MM.1S (cell line): ENCODE measurements around the gene NR6A1.

Experiments used
- DNase-seq: peaks from one replicate; pipeline ENCODE4 v3.0.0-alpha.2; 2015
- H2AFZ ChIP-seq: fragments of 300-600 bp; sonication (generic); 2 replicates; pipeline ENCODE4 v1.6.0; 2016; ENCODE audit warnings: antibody characterized with exemption, low read length
- H3F3A ChIP-seq: fragments of 300-600 bp; sonication (generic); 2 replicates; pipeline ENCODE4 v1.6.1; 2016; ENCODE audit warnings: mild to moderate bottlenecking, antibody characterized with exemption, low read length, moderate library complexity, mixed read lengths; ENCODE audit not compliant: insufficient read depth
- H3K27ac ChIP-seq: fragments of 300-600 bp; sonication (generic); 2 replicates; pipeline ENCODE4 v1.5.1; 2016; ENCODE audit warnings: mild to moderate bottlenecking, low read length
- H3K27me3 ChIP-seq: fragments of 300-600 bp; sonication (generic); replicated peaks from 2 replicates; pipeline ENCODE4 v1.6.0; 2016; ENCODE audit warnings: low read length; ENCODE audit not compliant: insufficient read depth
- H3K36me3 ChIP-seq: fragments of 300-600 bp; sonication (generic); replicated peaks from 2 replicates; pipeline ENCODE4 v1.6.1; 2016; ENCODE audit warnings: mild to moderate bottlenecking, low read length, mixed read lengths; ENCODE audit not compliant: insufficient read depth
- H3K4me1 ChIP-seq: fragments of 300-600 bp; sonication (generic); 2 replicates; pipeline ENCODE4 v1.6.1; 2016; ENCODE audit warnings: low read length, mixed read lengths
- H3K4me2 ChIP-seq: fragments of 300-600 bp; sonication (generic); 2 replicates; pipeline ENCODE4 v1.6.0; 2016; ENCODE audit warnings: low read depth, low read length
- H3K4me3 ChIP-seq: fragments of 300-600 bp; sonication (generic); 2 replicates; pipeline ENCODE4 v1.5.1; 2016; ENCODE audit warnings: low read length, mixed read lengths
- H3K79me2 ChIP-seq: fragments of 300-600 bp; sonication (generic); 2 replicates; pipeline ENCODE4 v1.6.1; 2016; ENCODE audit warnings: mixed run types, low read length, mixed read lengths
- H3K9ac ChIP-seq: fragments of 300-600 bp; sonication (generic); 2 replicates; pipeline ENCODE4 v1.6.1; 2016; ENCODE audit warnings: low read length, mixed read lengths
- H3K9me2 ChIP-seq: fragments of 300-600 bp; sonication (generic); replicated peaks from 2 replicates; pipeline ENCODE4 v1.6.1; 2016; ENCODE audit warnings: mild to moderate bottlenecking, low read length, mixed read lengths; ENCODE audit not compliant: insufficient read depth
- H3K9me3 ChIP-seq: fragments of 300-600 bp; sonication (generic); replicated peaks from 2 replicates; pipeline ENCODE4 v1.6.1; 2016; ENCODE audit warnings: mild to moderate bottlenecking, low read length, mixed read lengths; ENCODE audit not compliant: insufficient read depth
- H4K20me1 ChIP-seq: fragments of 300-600 bp; sonication (generic); 2 replicates; pipeline ENCODE4 v1.6.1; 2016; ENCODE audit warnings: mild to moderate bottlenecking, low read length, moderate library complexity, mixed read lengths; ENCODE audit not compliant: insufficient read depth
- EZH2 ChIP-seq: fragments of 300-600 bp; sonication (generic); optimal IDR thresholded peaks from 2 replicates; pipeline ENCODE3; 2017; ENCODE audit warnings: low read depth, mild to moderate bottlenecking, antibody characterized with exemption, low read length, mixed read lengths
- EZH2phosphoT487 ChIP-seq: fragments of 300-600 bp; sonication (generic); IDR thresholded peaks from 2 replicates; pipeline ENCODE4 v1.6.1; 2018; ENCODE audit warnings: antibody characterized with exemption, low read length
- TF ChIP-seq, protein P1 (sequence below): fragments of 300-600 bp; sonication (generic); IDR thresholded peaks from 2 replicates; pipeline ENCODE4 v1.5.1; 2016; ENCODE audit warnings: antibody characterized with exemption, low read length, mixed read lengths

Gene NR6A1

DNA sequence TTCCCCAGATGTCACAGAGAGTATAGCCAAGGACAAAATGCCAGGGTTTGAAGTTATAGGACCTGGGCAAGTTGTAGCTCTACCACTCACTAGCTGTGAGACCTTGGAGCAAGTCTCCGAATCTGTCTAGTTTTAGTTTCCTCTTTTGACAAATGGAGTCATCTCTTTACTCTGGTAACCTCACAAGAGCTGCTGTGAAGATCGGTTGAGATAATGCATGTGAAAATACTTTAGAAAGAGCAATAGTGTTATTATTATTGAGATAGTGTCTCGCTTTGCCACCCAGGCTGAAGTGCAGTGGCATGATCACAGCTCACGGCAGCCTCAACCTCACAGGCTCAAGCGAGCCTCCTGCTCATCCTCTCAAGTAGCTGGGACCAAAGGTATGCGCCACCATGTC is 146.0 kb downstream of the NR6A1 start:
- Histone ChIP-seq H3K4me3 (no peak overlapping the region), H3K27ac (no peak overlapping the region), H3K9me3 (no peaks in the 10 kb centered on the region), H3K4me1 (no peaks in the 10 kb centered on the region), H3K9me2 (no peaks in the 10 kb centered on the region), H2AFZ (no peak overlapping the region), H3K9ac (no peak overlapping the region), H3F3A (no peaks in the 10 kb centered on the region), H3K36me3 (no peaks in the 10 kb centered on the region), H3K4me2 (no peak overlapping the region), H4K20me1 (no peaks in the 10 kb centered on the region), H3K79me2 (no peaks in the 10 kb centered on the region), H3K27me3 (no peaks in the 10 kb centered on the region)
- no peak for DNase-seq
- TF ChIP-seq, protein P1, sequence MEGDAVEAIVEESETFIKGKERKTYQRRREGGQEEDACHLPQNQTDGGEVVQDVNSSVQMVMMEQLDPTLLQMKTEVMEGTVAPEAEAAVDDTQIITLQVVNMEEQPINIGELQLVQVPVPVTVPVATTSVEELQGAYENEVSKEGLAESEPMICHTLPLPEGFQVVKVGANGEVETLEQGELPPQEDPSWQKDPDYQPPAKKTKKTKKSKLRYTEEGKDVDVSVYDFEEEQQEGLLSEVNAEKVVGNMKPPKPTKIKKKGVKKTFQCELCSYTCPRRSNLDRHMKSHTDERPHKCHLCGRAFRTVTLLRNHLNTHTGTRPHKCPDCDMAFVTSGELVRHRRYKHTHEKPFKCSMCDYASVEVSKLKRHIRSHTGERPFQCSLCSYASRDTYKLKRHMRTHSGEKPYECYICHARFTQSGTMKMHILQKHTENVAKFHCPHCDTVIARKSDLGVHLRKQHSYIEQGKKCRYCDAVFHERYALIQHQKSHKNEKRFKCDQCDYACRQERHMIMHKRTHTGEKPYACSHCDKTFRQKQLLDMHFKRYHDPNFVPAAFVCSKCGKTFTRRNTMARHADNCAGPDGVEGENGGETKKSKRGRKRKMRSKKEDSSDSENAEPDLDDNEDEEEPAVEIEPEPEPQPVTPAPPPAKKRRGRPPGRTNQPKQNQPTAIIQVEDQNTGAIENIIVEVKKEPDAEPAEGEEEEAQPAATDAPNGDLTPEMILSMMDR, result no peak
- TF ChIP-seq EZH2, result no peak
- no peak for TF ChIP-seq EZH2phosphoT487

DNA sequence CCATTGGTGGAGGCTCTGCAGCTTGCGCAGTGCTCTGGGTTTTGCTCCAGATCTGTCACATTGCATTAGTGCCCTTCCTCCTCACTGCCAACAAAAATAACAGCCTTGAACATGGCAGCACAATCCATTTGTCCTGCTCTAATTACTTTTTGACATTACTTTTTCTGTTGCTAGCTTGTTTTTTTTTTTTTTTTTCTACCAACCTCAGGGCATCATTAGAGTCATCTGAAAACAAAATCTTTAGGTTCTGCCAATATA is 146.4 kb downstream of the NR6A1 start:
- H4K20me1 ChIP-seq, result no peaks in the 10 kb centered on the region
- no peaks in the 10 kb centered on the region for H3K79me2 ChIP-seq
- TF ChIP-seq EZH2 (no peak), EZH2phosphoT487 (no peak)
- TF ChIP-seq, protein P1, result no peak
- H3K9me3 ChIP-seq, result no peaks in the 10 kb centered on the region
- H3K4me2 ChIP-seq, result no peak overlapping the region
- H2AFZ ChIP-seq, result no peak overlapping the region
- no peak overlapping the region for H3K4me3 ChIP-seq
- no peaks in the 10 kb centered on the region for H3F3A ChIP-seq
- no peaks in the 10 kb centered on the region for H3K9me2 ChIP-seq
- DNase-seq, result no peak
- H3K36me3 ChIP-seq, result no peaks in the 10 kb centered on the region
- H3K27ac ChIP-seq, result no peak overlapping the region
- no peaks in the 10 kb centered on the region for H3K27me3 ChIP-seq
- H3K4me1 ChIP-seq, result no peaks in the 10 kb centered on the region
- no peak overlapping the region for H3K9ac ChIP-seq

DNA sequence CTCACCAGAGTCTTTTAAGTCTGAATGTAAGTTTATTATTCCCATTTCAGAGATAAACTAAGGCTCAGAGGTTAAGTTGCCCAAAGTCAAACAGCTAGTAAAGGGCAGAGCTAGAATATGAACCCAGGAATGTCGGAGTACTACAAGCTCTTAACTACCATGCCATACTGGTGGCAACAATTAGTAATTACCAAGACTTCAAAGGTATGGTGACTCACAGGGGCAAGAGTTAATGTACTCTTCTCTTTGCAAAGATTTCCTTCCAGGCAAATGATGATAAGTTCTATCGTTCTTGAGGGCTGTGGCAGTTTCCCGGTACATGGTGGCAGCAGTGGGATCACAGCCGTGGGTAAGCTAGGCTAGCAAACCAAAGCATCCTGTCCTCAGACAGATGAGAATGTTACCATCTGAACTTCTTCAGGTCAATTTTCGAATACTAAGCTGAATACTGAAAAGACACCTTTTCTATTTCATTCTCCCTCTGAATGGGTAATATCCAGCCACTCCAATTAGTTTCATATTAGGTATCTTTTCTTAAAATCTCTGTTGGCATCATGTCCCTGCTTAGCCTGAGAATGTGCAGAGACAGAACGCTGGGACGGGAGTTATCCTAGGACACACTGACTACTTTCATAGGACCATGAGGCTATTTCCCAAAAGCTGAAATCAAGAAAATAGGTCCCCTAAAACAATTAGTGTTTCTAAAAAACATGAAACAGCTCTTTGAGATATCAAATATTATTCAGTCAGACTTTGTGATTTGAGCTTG is 147.0 kb downstream of the NR6A1 start:
- H3K79me2 ChIP-seq, result no peaks in the 10 kb centered on the region
- no peaks in the 10 kb centered on the region for H3K27me3 ChIP-seq
- no peaks in the 10 kb centered on the region for H3K9me3 ChIP-seq
- no peak overlapping the region for H3K4me3 ChIP-seq
- H3K36me3 ChIP-seq, result no peaks in the 10 kb centered on the region
- TF ChIP-seq EZH2 (no peak), EZH2phosphoT487 (no peak)
- TF ChIP-seq, protein P1, result no peak
- H3K9ac ChIP-seq, result no peak overlapping the region
- H4K20me1 ChIP-seq, result no peaks in the 10 kb centered on the region
- H2AFZ ChIP-seq, result no peak overlapping the region
- no peak overlapping the region for H3K27ac ChIP-seq
- no peaks in the 10 kb centered on the region for H3F3A ChIP-seq
- H3K4me1 ChIP-seq, result no peaks in the 10 kb centered on the region
- H3K9me2 ChIP-seq, result no peaks in the 10 kb centered on the region
- DNase-seq, result no peak
- no peak overlapping the region for H3K4me2 ChIP-seq
